ENCODE data around the gene TMEM178A.

Gene TMEM178A

GRCh38 chr2:39666491-39667101 is 879 bp downstream of the TMEM178A start:
- Histone ChIP-seq H3K9me2 (replicated peaks; ENCODE audit: insufficient read depth, low read length) (no peaks in the 10 kb centered on the region), H2AFZ (ENCODE audit: low read length) (no peak overlapping the region), H3K4me1 (ENCODE audit: low read length) (no peaks in the 10 kb centered on the region), H3K4me3 (ENCODE audit: low read length) (no peak overlapping the region), H3K4me2 (ENCODE audit: low read depth, low read length) (no peak overlapping the region), H3K9ac (ENCODE audit: low read length) (no peak overlapping the region), H4K20me1 (ENCODE audit: insufficient read depth, low read length) (no peaks in the 10 kb centered on the region), H3K9me3 (replicated peaks; ENCODE audit: insufficient read depth, low read length) (no peaks in the 10 kb centered on the region), H3F3A (ENCODE audit: insufficient read depth, low read length) (no peaks in the 10 kb centered on the region), H3K27ac (ENCODE audit: low read length) (no peak overlapping the region), H3K36me3 (replicated peaks; ENCODE audit: insufficient read depth, low read length) (no peaks in the 10 kb centered on the region), H3K27me3 (replicated peaks; ENCODE audit: insufficient read depth, low read length) (no peaks in the 10 kb centered on the region), H3K79me2 (ENCODE audit: low read length) (no peaks in the 10 kb centered on the region)
- TF ChIP-seq EZH2phosphoT487 (IDR thresholded peaks at IDR 0.05; ENCODE audit: low read length) (no peak), CTCF (IDR thresholded peaks at IDR 0.05; ENCODE audit: low read length) (no peak), EZH2 (optimal IDR thresholded peaks at IDR 0.05; ENCODE audit: low read depth, low read length) (no peak)
- DNase-seq, result no peak

DNA sequence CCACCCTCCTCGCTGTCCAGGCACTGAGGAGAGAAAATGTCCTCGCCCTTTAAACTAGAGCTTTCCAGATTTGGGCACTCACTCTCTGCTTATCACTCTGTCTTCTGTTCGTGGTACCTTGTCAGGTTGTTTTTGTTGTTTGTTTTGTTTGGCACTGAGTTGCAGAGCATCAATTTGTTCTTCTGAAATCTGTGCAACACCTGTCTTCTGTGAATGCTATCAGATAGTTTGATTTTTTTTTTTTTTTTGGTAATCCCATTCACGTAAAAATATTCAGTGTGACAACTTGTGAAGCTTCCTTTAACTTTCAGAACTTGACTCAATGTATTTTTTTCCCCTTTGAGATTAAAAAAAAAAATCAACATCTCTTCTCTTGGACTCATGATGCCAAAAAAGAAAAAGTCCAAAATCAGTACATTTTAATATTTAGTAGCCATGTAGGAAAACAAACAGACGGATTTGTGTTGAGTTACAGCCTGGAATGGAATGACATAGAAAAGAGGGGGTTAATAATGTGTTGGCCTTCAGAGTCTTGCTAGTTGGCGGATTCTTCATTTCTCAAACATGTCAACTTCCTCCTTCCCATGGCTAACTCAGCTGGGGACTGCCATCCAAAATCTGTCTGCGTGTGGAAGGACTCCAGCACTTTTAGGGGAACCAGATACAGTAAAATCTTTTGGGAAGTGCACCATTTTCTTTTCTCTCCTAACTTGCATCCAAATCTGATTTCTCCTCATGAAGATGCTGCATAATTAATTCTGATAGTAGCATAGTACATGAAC is 1.6 kb downstream of the TMEM178A start:
- no peak for TF ChIP-seq EZH2phosphoT487 (IDR thresholded peaks at IDR 0.05; ENCODE audit: low read length)
- TF ChIP-seq EZH2 (optimal IDR thresholded peaks at IDR 0.05; ENCODE audit: low read depth, low read length), result no peak
- no peak for TF ChIP-seq CTCF (IDR thresholded peaks at IDR 0.05; ENCODE audit: low read length)
- H3K27me3 ChIP-seq (replicated peaks; ENCODE audit: insufficient read depth, low read length), result no peaks in the 10 kb centered on the region

DNA sequence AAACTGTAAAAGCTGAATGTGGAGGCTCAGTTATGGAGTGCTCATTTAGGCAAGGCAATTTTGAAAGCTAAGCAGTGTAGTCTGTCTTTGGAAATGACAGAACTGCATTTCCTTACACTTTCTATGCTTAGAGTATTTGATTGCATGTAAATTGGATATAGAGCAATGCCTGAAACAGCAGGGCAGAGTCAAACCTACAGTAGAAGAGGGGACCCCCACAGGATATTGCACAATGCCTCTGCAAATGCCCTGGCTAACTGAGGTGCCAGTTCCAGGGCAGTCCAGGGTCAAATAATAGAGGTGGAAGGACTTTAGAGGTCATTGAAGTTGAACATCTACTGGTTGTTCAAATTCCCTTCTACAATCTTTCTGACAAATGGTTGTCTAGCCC is 2.2 kb downstream of the TMEM178A start:
- no peaks in the 10 kb centered on the region for H3K4me1 ChIP-seq (ENCODE audit: low read length)
- no peaks in the 10 kb centered on the region for H3K79me2 ChIP-seq (ENCODE audit: low read length)
- H2AFZ ChIP-seq (ENCODE audit: low read length), result no peak overlapping the region
- no peaks in the 10 kb centered on the region for H3F3A ChIP-seq (ENCODE audit: insufficient read depth, low read length)
- TF ChIP-seq EZH2phosphoT487 (IDR thresholded peaks at IDR 0.05; ENCODE audit: low read length), result no peak
- no peaks in the 10 kb centered on the region for H3K9me3 ChIP-seq (replicated peaks; ENCODE audit: insufficient read depth, low read length)
- H3K27ac ChIP-seq (ENCODE audit: low read length), result no peak overlapping the region
- H3K27me3 ChIP-seq (replicated peaks; ENCODE audit: insufficient read depth, low read length), result no peaks in the 10 kb centered on the region
- H3K9ac ChIP-seq (ENCODE audit: low read length), result no peak overlapping the region
- H4K20me1 ChIP-seq (ENCODE audit: insufficient read depth, low read length), result no peaks in the 10 kb centered on the region
- DNase-seq, result no peak
- H3K4me2 ChIP-seq (ENCODE audit: low read depth, low read length), result no peak overlapping the region
- no peaks in the 10 kb centered on the region for H3K9me2 ChIP-seq (replicated peaks; ENCODE audit: insufficient read depth, low read length)
- H3K4me3 ChIP-seq (ENCODE audit: low read length), result no peak overlapping the region
- H3K36me3 ChIP-seq (replicated peaks; ENCODE audit: insufficient read depth, low read length), result no peaks in the 10 kb centered on the region

More for the DNA sequence above, 1.6 kb downstream of the TMEM178A start:
- Histone ChIP-seq H3K79me2 (ENCODE audit: low read length) (no peaks in the 10 kb centered on the region), H3K9ac (ENCODE audit: low read length) (no peak overlapping the region), H3K4me3 (ENCODE audit: low read length) (no peak overlapping the region), H3K27ac (ENCODE audit: low read length) (no peak overlapping the region), H3K9me3 (replicated peaks; ENCODE audit: insufficient read depth, low read length) (no peaks in the 10 kb centered on the region), H3K9me2 (replicated peaks; ENCODE audit: insufficient read depth, low read length) (no peaks in the 10 kb centered on the region), H4K20me1 (ENCODE audit: insufficient read depth, low read length) (no peaks in the 10 kb centered on the region), H2AFZ (ENCODE audit: low read length) (no peak overlapping the region), H3K4me2 (ENCODE audit: low read depth, low read length) (no peak overlapping the region), H3K4me1 (ENCODE audit: low read length) (no peaks in the 10 kb centered on the region), H3F3A (ENCODE audit: insufficient read depth, low read length) (no peaks in the 10 kb centered on the region), H3K36me3 (replicated peaks; ENCODE audit: insufficient read depth, low read length) (no peaks in the 10 kb centered on the region)
- DNase-seq, result no peak

DNA sequence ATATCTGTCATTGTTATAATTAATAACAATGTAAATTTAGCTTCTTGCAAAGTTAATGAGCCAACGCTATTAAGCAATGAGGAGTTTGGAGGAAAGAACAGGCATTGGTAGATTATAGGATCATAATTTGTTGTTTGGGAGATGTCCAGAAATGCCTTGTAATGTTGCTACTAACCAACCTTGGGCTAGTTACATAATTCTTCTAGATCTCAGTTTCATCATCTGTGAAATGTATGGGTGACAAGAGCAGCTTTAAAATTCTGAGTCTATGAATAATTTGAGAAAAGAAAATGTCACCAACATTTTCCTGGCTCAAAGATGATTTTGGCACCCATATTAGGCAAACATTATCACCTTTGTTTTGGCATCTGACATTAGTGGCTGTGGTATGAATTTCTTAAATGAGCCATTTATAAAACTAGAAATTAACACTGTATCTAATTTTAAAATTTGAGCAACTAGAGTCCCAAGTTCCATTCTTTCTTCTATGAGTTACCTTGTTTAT is 2.9 kb downstream of the TMEM178A start:
- Histone ChIP-seq H4K20me1 (ENCODE audit: insufficient read depth, low read length) (no peaks in the 10 kb centered on the region), H3K27me3 (replicated peaks; ENCODE audit: insufficient read depth, low read length) (no peaks in the 10 kb centered on the region), H3K27ac (ENCODE audit: low read length) (no peak overlapping the region), H3K36me3 (replicated peaks; ENCODE audit: insufficient read depth, low read length) (no peaks in the 10 kb centered on the region), H3K9me2 (replicated peaks; ENCODE audit: insufficient read depth, low read length) (no peaks in the 10 kb centered on the region), H3F3A (ENCODE audit: insufficient read depth, low read length) (no peaks in the 10 kb centered on the region), H2AFZ (ENCODE audit: low read length) (no peak overlapping the region), H3K9me3 (replicated peaks; ENCODE audit: insufficient read depth, low read length) (no peaks in the 10 kb centered on the region), H3K79me2 (ENCODE audit: low read length) (no peaks in the 10 kb centered on the region), H3K4me1 (ENCODE audit: low read length) (no peaks in the 10 kb centered on the region), H3K9ac (ENCODE audit: low read length) (no peak overlapping the region), H3K4me2 (ENCODE audit: low read depth, low read length) (no peak overlapping the region), H3K4me3 (ENCODE audit: low read length) (no peak overlapping the region)
- no peak for DNase-seq
- TF ChIP-seq EZH2phosphoT487 (IDR thresholded peaks at IDR 0.05; ENCODE audit: low read length) (no peak), EZH2 (optimal IDR thresholded peaks at IDR 0.05; ENCODE audit: low read depth, low read length) (no peak), CTCF (IDR thresholded peaks at IDR 0.05; ENCODE audit: low read length) (no peak)
